Subcutaneous abdominal adipose tissue (tissue), 5 donors: ENCODE measurements around the gene ABHD2.

Source experiments
- H3K27ac ChIP-seq: one replicate; pipeline ENCODE4 v1.7.0; 2013; ENCODE audit warnings: low read depth, mild to moderate bottlenecking, inconsistent platforms, low read length, moderate library complexity
- H3K27me3 ChIP-seq, 5 donors: one replicate each; pipeline ENCODE4 v1.7.0; 2013; ENCODE audit warnings: low read length in 5 of 5, inconsistent platforms in 1 of 5; ENCODE audit not compliant: control insufficient read depth in 5 of 5, insufficient read depth in 4 of 5
- H3K36me3 ChIP-seq, 5 donors: one replicate each; pipeline ENCODE4 v1.7.0; 2013; ENCODE audit warnings: low read length in 5 of 5; ENCODE audit not compliant: control insufficient read depth in 5 of 5, insufficient read depth in 5 of 5
- H3K4me1 ChIP-seq, 5 donors: one replicate each; pipeline ENCODE4 v1.7.0; 2013; ENCODE audit warnings: low read length in 5 of 5, mild to moderate bottlenecking in 3 of 5, moderate library complexity in 1 of 5; ENCODE audit not compliant: control insufficient read depth in 5 of 5, insufficient read depth in 5 of 5
- H3K4me3 ChIP-seq, 5 donors: one replicate each; pipeline ENCODE4 v1.7.0; 2013; ENCODE audit warnings: low read length in 5 of 5, low read depth in 1 of 5
- H3K9ac ChIP-seq, 5 donors: one replicate each; pipeline ENCODE4 v1.7.0; 2013; ENCODE audit warnings: low read length in 5 of 5, mild to moderate bottlenecking in 4 of 5, moderate library complexity in 3 of 5
- H3K9me3 ChIP-seq, 5 donors: one replicate each; pipeline ENCODE4 v1.7.0; 2013; ENCODE audit warnings: low read length in 5 of 5; ENCODE audit not compliant: control insufficient read depth in 5 of 5
- donor health status: healthy.
- donor health status: healthy.
- donor health status: healthy.
- donor health status: healthy.
- donor health status: healthy.

ABHD2 gene

DNA sequence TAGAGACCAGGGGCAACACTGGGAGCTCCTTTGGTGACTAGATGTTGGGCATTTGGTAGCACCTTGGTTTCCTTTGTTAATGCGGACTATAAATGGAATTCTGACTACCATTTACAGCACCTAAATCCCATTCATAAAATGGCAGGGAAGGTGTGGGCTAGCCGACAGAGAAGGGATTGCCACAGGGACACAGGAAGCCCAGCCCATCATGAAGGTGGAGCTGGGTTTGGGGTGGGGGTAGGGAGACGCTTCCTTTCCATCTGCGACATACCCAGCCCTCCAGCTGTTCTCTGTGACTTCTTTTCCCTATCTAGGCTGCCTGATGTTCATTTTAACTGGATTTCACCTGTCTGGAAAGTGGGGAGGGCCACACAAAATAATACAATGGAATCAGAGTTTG is 21.0 kb downstream of the ABHD2 start:
- Histone ChIP-seq H3K9ac (no peak overlapping the region), H3K4me3 (no peak overlapping the region), H3K27ac (no peak overlapping the region), H3K27me3 (no peaks in the 10 kb centered on the region), H3K36me3 (peaks cover 0 to 17% (median 4%) of the 10 kb centered on the region in 5 donors), H3K9me3 (no peaks in the 10 kb centered on the region), H3K4me1 (peaks cover 0 to 14% (median 13%) of the 10 kb centered on the region in 5 donors)

DNA sequence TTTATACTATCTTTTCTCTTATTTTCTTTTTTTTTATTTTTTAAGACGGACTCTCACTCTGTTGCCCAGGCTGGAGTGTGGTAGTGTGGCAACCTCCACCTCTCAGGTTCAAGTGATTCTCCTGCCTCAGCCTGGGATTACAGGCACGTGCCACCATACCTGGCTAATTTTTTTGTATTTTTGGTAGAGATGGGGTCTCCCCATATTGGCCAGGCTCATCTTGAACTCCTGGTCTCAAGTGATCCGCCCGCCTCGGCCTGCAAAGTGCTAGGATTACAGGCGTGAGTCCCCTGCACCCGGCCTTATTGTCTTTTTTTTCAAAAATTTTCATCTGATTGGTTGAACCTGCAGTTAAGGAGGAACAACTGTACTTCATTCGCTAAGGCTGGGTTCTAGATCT is 21.8 kb downstream of the ABHD2 start:
- H3K9me3 ChIP-seq: no peaks in the 10 kb centered on the region
- no peak overlapping the region for H3K27ac ChIP-seq
- H3K4me3 ChIP-seq: no peak overlapping the region
- peaks cover 0 to 17% (median 13%) of the 10 kb centered on the region in 5 donors for H3K4me1 ChIP-seq
- H3K9ac ChIP-seq: no peak overlapping the region
- H3K36me3 ChIP-seq: peaks cover 0 to 13% (median 6%) of the 10 kb centered on the region in 5 donors
- H3K27me3 ChIP-seq: no peaks in the 10 kb centered on the region

DNA sequence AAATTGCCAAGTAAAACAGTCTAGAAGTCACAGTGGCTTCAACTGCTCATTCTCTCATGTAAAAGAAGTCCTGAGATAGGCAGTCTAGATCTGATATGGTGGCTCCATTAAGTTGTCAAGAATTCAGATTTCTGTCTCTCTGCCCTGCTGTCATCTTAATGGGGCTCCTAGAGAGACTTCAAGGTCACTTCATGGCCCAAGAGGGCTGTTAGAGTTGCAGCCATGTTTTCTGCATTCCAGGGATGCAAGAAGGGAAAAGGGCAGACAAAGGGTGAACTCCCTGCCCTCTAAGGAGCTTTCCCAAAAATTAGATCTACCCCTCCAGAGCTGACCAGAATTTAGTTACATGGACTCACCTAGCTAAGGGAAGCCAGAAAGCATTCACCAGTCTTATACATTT is 23.1 kb downstream of the ABHD2 start:
- Histone ChIP-seq H3K36me3 (peaks cover 2 to 21% (median 7%) of the 10 kb centered on the region in 5 donors), H3K27ac (peak overlapping the region; percentile 24), H3K4me3 (no peak overlapping the region), H3K27me3 (no peaks in the 10 kb centered on the region), H3K4me1 (peaks cover 0 to 17% (median 13%) of the 10 kb centered on the region in 5 donors), H3K9ac (no peak overlapping the region), H3K9me3 (no peaks in the 10 kb centered on the region)

DNA sequence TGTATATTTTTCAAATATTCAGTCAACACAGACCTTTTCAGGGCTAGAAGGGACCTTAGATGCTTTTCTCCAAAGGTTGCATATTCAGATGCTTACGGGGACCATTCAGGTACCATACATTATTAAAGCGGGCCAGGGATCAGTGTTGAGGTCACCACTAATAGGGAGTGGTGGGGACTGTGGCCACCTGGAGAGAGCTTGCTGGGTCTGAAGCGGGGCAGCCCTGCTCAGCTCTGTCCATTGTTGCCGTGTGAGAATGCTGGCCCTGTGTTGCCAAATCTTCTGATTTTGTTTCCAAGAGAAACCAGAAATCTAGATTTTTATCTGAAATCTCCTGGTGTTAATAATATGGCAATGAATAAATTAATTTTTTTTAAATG is 23.7 kb downstream of the ABHD2 start:
- Histone ChIP-seq H3K36me3 (peaks cover 7 to 24% (median 12%) of the 10 kb centered on the region in 5 donors), H3K4me1 (peaks cover 0 to 17% (median 13%) of the 10 kb centered on the region in 5 donors), H3K9ac (no peak overlapping the region), H3K27ac (no peak overlapping the region), H3K9me3 (no peaks in the 10 kb centered on the region), H3K27me3 (no peaks in the 10 kb centered on the region), H3K4me3 (no peak overlapping the region)

DNA sequence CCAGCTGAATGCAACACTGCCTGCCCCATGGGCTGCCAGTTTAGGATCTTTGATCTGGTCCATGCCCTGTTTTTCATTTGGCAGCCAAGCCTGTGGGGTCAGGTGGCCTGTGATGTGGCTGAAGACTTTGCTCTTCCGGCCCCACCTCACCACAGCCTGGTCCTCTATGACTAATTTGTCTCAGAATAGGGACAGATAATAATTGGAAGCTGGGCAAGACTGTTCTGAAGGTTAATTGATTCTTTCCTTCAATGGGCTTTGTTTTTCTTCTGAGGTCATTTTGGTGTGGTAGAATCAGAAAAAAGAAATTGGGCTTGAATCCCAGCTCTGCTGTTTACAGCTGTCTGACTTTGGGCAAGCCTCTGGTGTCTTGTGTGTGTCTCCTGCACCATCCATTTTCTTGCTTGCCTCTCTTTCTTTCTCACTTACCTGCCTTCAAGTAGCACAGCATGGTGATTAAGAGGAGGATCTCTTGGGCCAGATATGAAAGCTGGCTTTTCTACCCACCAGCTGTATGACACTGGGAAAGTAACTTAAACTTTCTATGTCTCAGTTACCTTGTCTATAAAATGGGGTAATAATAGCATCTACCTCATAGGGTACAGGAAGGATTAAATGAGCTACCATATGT is 24.2 kb downstream of the ABHD2 start:
- no peaks in the 10 kb centered on the region for H3K9me3 ChIP-seq
- H3K27ac ChIP-seq: no peak overlapping the region
- peaks cover 0 to 17% (median 13%) of the 10 kb centered on the region in 5 donors for H3K4me1 ChIP-seq
- H3K36me3 ChIP-seq: peaks cover 7 to 29% (median 16%) of the 10 kb centered on the region in 5 donors
- H3K9ac ChIP-seq: no peak overlapping the region
- H3K4me3 ChIP-seq: no peak overlapping the region
- H3K27me3 ChIP-seq: no peaks in the 10 kb centered on the region

DNA sequence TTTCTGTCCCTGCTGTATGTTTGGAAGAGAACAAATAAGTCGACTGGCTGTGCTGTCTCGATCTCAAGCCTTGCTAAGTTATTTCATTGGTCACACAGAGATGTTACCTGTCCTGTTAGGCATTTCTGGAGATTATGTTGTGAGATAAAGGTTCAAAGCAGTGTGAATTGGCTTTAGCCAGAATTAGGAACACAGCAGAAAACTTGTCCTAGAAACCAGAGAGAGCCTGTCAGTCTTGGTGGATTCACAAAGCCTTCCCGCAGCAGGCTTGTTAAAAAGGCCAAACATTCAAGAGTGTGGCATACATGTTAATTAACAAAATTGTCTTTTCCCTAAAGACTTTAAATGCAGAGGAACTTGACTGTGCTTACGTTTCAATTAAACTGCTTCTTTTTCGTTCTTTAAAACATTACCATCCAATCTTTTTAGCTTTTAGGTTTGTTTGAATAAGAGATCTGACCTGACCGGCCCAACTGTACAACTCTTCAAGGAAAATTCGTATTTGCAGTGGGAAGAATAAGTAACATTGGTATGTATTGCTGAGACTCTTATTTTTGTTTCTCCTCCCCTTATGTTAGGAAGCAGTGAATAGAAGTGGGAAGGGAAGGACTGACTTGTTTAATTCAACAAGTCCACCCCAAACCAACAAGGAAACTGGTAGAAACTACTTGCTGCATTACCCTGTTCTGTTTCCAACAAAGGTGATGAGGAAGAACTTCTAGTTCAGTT is 25.2 kb downstream of the ABHD2 start:
- Histone ChIP-seq H3K4me1 (peaks cover 0 to 17% (median 13%) of the 10 kb centered on the region in 5 donors), H3K4me3 (no peak overlapping the region), H3K27ac (no peak overlapping the region), H3K36me3 (peaks cover 7 to 28% (median 18%) of the 10 kb centered on the region in 5 donors), H3K27me3 (no peaks in the 10 kb centered on the region), H3K9ac (no peak overlapping the region), H3K9me3 (no peaks in the 10 kb centered on the region)

DNA sequence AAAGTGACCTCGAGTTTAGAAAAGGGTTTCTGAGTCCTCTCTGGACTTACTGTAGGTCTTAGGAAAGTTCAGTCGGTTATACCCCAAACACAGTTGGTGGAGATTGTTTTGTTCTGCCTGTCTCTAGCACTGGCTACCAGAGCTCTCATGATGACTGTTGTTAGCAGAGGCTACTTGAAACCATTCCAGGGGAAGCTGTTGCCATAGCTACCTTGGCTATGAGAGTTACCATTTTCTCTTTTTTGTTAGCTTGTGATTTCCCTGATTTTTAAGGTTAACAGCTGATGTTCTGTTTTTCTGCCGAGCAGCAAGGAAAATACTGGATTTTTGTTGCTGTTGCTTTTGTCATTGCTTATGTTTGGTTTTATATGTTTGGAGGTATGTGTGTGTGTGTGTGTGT is 26.7 kb downstream of the ABHD2 start:
- no peak overlapping the region for H3K27ac ChIP-seq
- H3K4me3 ChIP-seq: no peak overlapping the region
- H3K9ac ChIP-seq: no peak overlapping the region

DNA sequence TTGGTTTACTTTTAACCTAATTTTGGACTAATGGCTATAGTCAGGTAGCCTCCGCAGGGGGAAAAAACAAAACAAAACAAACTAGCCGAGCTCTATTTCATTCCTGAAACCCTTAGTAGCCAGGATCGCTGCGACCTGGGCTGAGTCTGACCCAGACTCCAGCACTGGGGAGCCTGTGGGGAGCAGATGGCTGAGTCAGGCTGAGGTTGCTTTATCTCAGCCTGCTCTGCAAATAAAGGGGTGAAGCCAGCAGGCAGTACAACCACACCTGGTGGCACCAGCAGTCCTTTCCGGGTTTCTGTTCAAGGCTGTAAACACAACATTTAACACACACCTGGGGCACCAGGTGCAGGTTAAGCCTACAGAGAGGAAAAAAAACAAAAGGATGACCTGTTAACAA is 27.3 kb downstream of the ABHD2 start:
- Histone ChIP-seq H3K4me3 (no peak overlapping the region), H3K4me1 (peaks cover 3 to 27% (median 21%) of the 10 kb centered on the region in 5 donors), H3K9me3 (no peaks in the 10 kb centered on the region), H3K27me3 (no peaks in the 10 kb centered on the region), H3K9ac (no peak overlapping the region), H3K36me3 (peaks cover 7 to 26% (median 19%) of the 10 kb centered on the region in 5 donors), H3K27ac (no peak overlapping the region)

More for the DNA sequence above, 26.7 kb downstream of the ABHD2 start:
- peaks cover 3 to 26% (median 20%) of the 10 kb centered on the region in 5 donors for H3K4me1 ChIP-seq
- H3K36me3 ChIP-seq: peaks cover 7 to 26% (median 19%) of the 10 kb centered on the region in 5 donors
- H3K27me3 ChIP-seq: no peaks in the 10 kb centered on the region
- H3K9me3 ChIP-seq: no peaks in the 10 kb centered on the region

DNA sequence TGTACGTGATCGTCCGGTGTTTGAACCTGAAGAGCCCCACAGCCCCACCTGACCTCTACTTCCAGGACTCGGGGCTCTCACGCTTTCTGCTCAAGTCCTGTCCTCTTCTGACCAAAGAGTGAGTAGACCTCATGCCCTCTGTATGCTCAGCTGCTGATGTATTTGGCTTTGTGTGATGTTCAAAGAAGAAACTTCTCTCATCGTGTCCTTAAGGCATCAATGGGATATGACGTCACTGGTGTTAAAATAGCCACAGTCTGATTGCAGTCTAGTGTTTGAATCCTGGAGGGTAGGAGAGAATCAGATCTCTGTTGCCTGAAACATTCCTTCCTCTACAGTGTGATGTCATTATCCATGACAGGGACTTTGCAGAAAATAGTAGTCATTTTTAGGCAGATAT is 28.1 kb downstream of the ABHD2 start:
- peaks cover 7 to 32% (median 20%) of the 10 kb centered on the region in 5 donors for H3K36me3 ChIP-seq
- H3K27me3 ChIP-seq: no peaks in the 10 kb centered on the region
- H3K4me1 ChIP-seq: peaks cover 3 to 28% (median 25%) of the 10 kb centered on the region in 5 donors
- H3K9me3 ChIP-seq: no peaks in the 10 kb centered on the region
- no peak overlapping the region for H3K4me3 ChIP-seq
- H3K27ac ChIP-seq: no peak overlapping the region
- H3K9ac ChIP-seq: no peak overlapping the region

DNA sequence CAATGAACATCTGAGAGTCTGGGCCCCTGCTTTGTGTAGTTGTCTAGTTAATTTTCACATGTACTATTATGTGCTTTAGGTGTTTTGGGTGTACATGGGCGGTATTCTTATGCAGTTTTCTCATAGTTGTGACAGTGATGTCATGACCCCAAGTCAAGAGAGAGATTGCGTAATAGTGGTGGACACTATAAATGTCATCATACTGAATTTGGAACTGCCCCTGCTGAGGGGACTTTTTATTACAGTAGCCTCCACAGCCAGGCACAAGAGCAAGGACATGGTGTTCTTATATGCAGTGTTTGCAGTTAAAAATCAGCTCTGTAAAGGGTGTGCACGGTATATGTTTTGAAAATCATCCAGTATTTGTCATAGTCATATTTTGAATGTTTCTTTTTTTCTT is 29.5 kb downstream of the ABHD2 start:
- Histone ChIP-seq H3K9me3 (no peaks in the 10 kb centered on the region), H3K9ac (no peak overlapping the region), H3K4me1 (peaks cover 3 to 22% (median 21%) of the 10 kb centered on the region in 5 donors), H3K27me3 (no peaks in the 10 kb centered on the region), H3K27ac (no peak overlapping the region), H3K36me3 (peaks cover 7 to 38% (median 26%) of the 10 kb centered on the region in 5 donors), H3K4me3 (no peak overlapping the region)
